Measurements from ENCODE around the gene OSBP2. TPM values are rescaled to one million over a fixed set of nuclear protein-coding genes. Genes with fewer than 3 reads are reported as not detected.
A peak's percentile ranks its signal among the peaks of the same experiment; 100 is the strongest.

OSBP2 gene
- total and polyA plus RNA-seq, 10 donors = 0.38 to 41.4 (median 6.5) TPM

DNA sequence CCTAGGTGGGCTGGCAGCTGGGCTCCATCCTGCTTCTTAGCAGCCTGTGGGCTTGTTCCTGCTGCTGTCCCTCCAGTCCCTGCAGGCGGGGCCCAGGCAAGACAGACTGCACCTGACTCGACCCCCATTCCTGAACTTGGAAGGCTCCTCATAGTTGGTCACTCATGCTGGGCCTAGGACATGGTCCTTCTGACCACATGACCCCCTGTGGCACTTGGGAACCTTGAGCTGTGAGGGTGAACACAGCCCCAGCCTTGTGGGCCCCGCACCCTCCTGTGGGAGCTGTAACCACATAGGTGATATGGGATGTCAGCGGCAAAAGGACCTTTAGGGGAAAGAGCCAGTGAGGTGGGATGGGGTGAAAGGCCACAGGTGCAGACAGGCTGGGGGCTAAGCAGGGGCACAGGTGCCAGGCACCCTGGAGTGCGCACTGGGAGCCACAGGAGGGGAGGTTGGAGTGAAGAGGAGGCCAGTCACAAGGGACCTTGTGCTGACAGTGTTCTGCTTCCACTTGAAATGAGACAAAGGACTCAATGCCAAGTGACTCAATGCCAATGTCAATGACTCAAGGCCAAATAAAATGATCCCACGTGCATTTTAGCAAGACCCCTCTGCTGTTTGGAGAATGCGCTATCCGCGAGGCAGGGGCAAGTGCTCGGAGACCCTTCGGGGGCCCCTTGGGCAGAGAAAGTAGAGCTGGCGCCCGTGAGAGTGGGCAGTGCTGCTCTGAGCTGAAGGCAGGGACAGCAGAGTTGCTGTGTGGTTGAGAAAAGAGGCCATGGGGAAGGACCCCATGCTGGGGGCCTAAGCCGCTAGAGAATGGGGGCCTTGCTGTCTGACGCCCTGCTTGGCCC is 183.2 kb downstream of the OSBP2 start:
- peaks cover 0 to 20% (median 0%) of the 10 kb centered on the region in 6 donors for H3K4me1 ChIP-seq
- H3K9me3 ChIP-seq = no peaks in the 10 kb centered on the region
- TF ChIP-seq POLR2AphosphoS5 (IDR thresholded peaks at IDR 0.05) (no peak), POLR2A (IDR thresholded peaks at IDR 0.05) (no peak)
- TF ChIP-seq, protein P1, sequence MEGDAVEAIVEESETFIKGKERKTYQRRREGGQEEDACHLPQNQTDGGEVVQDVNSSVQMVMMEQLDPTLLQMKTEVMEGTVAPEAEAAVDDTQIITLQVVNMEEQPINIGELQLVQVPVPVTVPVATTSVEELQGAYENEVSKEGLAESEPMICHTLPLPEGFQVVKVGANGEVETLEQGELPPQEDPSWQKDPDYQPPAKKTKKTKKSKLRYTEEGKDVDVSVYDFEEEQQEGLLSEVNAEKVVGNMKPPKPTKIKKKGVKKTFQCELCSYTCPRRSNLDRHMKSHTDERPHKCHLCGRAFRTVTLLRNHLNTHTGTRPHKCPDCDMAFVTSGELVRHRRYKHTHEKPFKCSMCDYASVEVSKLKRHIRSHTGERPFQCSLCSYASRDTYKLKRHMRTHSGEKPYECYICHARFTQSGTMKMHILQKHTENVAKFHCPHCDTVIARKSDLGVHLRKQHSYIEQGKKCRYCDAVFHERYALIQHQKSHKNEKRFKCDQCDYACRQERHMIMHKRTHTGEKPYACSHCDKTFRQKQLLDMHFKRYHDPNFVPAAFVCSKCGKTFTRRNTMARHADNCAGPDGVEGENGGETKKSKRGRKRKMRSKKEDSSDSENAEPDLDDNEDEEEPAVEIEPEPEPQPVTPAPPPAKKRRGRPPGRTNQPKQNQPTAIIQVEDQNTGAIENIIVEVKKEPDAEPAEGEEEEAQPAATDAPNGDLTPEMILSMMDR (IDR thresholded peaks at IDR 0.05 in 8 of 11, conservative IDR thresholded peaks at IDR 0.05 in 3 of 11) = no peak
- WGBS, 5 donors = 78 to 93% (median 84%) methylated on average over 15 of the region's 15 CpGs
- H3K27me3 ChIP-seq (replicated peaks in 1 of 7) = no peaks in the 10 kb centered on the region
- DNase-seq = peak; percentile 42
- H3K27ac ChIP-seq = no peak overlapping the region
- no peaks in the 10 kb centered on the region for H3K36me3 ChIP-seq
- no peak overlapping the region for H3K4me3 ChIP-seq
- intact Hi-C loops (cut with DNase I; ENCODE audit: low total_unique reads) = no loop called here

DNA sequence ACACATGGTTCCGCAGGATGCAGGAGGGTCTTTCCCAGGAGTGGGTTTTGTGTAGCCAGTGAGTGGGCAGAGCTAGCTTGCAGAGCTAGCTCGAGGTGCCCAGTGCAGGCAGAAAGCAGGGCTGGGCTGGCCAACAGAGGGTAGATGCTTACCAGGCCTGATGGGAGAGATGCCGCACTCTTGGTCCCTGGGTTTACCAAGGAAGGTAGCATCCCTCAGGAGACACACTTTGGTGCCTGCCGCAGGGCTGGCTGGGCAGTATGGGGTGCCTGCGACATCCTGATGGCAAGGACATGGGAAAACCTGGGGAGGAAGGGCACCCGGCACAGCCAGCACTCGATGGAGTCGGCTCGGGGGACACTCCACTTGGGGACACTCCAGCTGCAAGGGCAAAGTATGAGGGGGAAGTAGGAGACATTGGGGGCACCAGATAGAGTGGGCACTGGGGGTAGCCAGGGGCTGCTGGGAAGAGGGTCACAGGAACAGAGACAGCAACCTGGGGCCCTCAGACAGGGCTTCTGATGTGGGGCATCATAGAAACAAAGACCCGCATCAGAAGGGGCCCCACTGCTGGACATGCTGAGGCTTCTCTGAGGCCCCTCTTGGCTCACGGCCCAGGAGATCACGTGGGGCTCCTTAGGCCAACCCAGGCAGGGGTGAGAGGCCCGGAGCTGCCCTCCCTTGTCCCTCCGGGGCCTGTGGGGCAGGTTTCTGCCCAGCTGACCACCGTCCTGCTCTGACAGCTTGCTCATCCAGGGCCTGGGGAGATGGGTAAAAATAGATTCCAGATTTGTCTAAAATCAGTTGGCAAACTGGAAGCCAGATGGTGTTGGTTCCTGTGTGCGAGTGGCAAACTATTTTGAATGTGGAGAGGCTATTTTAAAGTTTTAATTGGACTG is 184.1 kb downstream of the OSBP2 start:
- WGBS, 5 donors = 63 to 72% (median 71%) methylated on average over 14 to 16 of the region's 16 CpGs
- Histone ChIP-seq H3K4me3 (no peak overlapping the region), H3K4me1 (peaks cover 0 to 20% (median 0%) of the 10 kb centered on the region in 6 donors), H3K36me3 (no peaks in the 10 kb centered on the region), H3K27me3 (replicated peaks in 1 of 7) (no peaks in the 10 kb centered on the region), H3K27ac (no peak overlapping the region), H3K9me3 (no peaks in the 10 kb centered on the region)
- no peak for TF ChIP-seq POLR2A (IDR thresholded peaks at IDR 0.05)
- TF ChIP-seq, protein P1 (IDR thresholded peaks at IDR 0.05 in 8 of 11, conservative IDR thresholded peaks at IDR 0.05 in 3 of 11) = no peak
- no peak for TF ChIP-seq POLR2AphosphoS5 (IDR thresholded peaks at IDR 0.05)
- intact Hi-C loops (cut with DNase I; ENCODE audit: low total_unique reads) = no loop called here
- DNase-seq = peak; percentile 56

DNA sequence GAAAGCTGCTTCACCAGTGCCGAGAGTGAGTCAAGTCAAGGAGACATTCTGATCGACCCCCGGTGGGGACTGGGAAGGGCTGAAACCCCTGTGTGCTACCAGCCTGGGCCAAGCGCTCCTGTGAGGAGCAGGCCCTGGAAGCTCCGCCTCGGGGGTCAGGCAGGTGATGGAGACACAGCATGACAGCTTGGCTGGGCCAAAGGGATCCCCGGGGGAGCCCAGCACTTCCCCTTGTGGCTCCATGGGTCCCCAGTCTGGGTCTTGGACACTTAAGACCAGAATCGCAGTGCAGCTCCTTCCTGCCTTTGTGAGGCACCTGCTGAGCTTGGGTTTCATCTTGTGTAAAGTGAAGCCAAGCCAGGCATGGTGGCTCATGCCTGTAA is 184.7 kb downstream of the OSBP2 start:
- DNase-seq = peak; percentile 44
- Histone ChIP-seq H3K4me1 (peaks cover 0 to 20% (median 0%) of the 10 kb centered on the region in 6 donors), H3K9me3 (no peaks in the 10 kb centered on the region), H3K36me3 (no peaks in the 10 kb centered on the region), H3K4me3 (no peak overlapping the region), H3K27me3 (replicated peaks in 1 of 7) (no peaks in the 10 kb centered on the region), H3K27ac (no peak overlapping the region)
- WGBS, 5 donors = 69 to 82% (median 80%) methylated on average over 3 to 8 of the region's 8 CpGs
- TF ChIP-seq, protein P1 (IDR thresholded peaks at IDR 0.05 in 8 of 11, conservative IDR thresholded peaks at IDR 0.05 in 3 of 11) = no peak
- TF ChIP-seq POLR2AphosphoS5 (IDR thresholded peaks at IDR 0.05) (no peak), POLR2A (IDR thresholded peaks at IDR 0.05) (no peak)
- intact Hi-C loops (cut with DNase I; ENCODE audit: low total_unique reads) = no loop called here
